NCI-H2227 (cell line): ENCODE results near the gene HBA1.
A peak's percentile ranks its signal among the peaks of the same experiment; 100 is the strongest.
"Not testable (repeated sequence)": the region's sequence is repeated elsewhere in the genome, so short reads cannot be mapped to it uniquely, and the experiment has no call there.

Experiments
- DNase-seq: peaks from one replicate; lab custom pipeline; 2025; ENCODE audit not compliant: unreplicated experiment; lab: John Stamatoyannopoulos, UW

Gene HBA1

GRCh38 chr16:173928-174769 is 2.3 kb upstream of the HBA1 start:
- not testable (repeated sequence) for DNase-seq

- no peak for DNase-seq
Observed at GRCh38 chr16:175011-175949, 1.2 kb upstream of the HBA1 start.

- DNase-seq: not testable (repeated sequence)
Observed at GRCh38 chr16:176006-176405, 474 bp upstream of the HBA1 start.

GRCh38 chr16:177394-177822 is 928 bp downstream of the HBA1 start:
- DNase-seq: no peak

GRCh38 chr16:177981-178667 is 1.6 kb downstream of the HBA1 start:
- no peak for DNase-seq

GRCh38 chr16:178668-179015 is 2.2 kb downstream of the HBA1 start:
- no peak for DNase-seq

GRCh38 chr16:179211-180092 is 3.0 kb downstream of the HBA1 start:
- no peak for DNase-seq

- peak; percentile 69 for DNase-seq
Observed at GRCh38 chr16:180101-180675, 3.7 kb downstream of the HBA1 start, which contains the start of gene HBQ1. TSS of gene HBQ1 (plus strand) at chr16:180459. CDS start at chr16:180487, 28 bp downstream.

- DNase-seq: peak; percentile 87
Observed at GRCh38 chr16:180681-181564, 4.4 kb downstream of the HBA1 start.

- no peak for DNase-seq
Observed at GRCh38 chr16:181565-182021, 5.1 kb downstream of the HBA1 start.

GRCh38 chr16:183005-183404 is 6.5 kb downstream of the HBA1 start:
- no peak for DNase-seq

GRCh38 chr16:185213-185612 is 8.7 kb downstream of the HBA1 start:
- no peak for DNase-seq

GRCh38 chr16:185691-186090 is 9.2 kb downstream of the HBA1 start:
- no peak for DNase-seq

- DNase-seq: no peak
Observed at GRCh38 chr16:187330-187729, 10.8 kb downstream of the HBA1 start.

GRCh38 chr16:188674-189073 is 12.2 kb downstream of the HBA1 start:
- DNase-seq: no peak

- DNase-seq: no peak
Observed at GRCh38 chr16:189604-190186, 13.2 kb downstream of the HBA1 start.

- no peak for DNase-seq
Observed at GRCh38 chr16:191831-192230, 15.4 kb downstream of the HBA1 start.

- DNase-seq: no peak
Observed at GRCh38 chr16:192686-193085, 16.2 kb downstream of the HBA1 start.
